ENCODE data around the gene PEAR1.

DNA sequence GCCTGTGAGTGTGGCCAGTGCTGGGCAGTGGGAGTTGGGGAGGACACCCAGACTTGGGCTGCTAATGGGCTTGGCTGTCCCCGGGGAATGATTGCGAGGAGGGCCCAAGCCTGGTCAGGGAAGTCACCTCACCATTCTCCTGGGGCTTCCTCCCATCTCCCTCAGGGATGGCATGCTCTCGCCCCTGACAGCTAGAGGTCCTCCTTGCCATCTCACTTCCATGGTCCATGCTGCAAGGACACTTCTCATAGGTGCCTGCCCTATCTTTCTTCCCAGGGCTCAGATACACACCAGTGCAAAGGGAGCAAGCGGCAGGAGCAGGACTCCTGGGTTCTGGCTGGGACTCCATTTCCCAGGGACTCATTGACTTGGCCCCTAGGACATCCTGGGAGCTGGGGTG, 28.7 kb upstream of the PEAR1 start:
- TF ChIP-seq CHD2 (IDR thresholded peaks at IDR 0.05; ENCODE audit: low read length, partially characterized antibody), result no peak
- TF ChIP-seq PBX3 (IDR thresholded peaks at IDR 0.05), result no peak
- TF ChIP-seq, protein P1, sequence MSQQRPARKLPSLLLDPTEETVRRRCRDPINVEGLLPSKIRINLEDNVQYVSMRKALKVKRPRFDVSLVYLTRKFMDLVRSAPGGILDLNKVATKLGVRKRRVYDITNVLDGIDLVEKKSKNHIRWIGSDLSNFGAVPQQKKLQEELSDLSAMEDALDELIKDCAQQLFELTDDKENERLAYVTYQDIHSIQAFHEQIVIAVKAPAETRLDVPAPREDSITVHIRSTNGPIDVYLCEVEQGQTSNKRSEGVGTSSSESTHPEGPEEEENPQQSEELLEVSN (IDR thresholded peaks at IDR 0.05; ENCODE audit: borderline replicate concordance, low read depth), result no peak
- TF ChIP-seq, protein P2, sequence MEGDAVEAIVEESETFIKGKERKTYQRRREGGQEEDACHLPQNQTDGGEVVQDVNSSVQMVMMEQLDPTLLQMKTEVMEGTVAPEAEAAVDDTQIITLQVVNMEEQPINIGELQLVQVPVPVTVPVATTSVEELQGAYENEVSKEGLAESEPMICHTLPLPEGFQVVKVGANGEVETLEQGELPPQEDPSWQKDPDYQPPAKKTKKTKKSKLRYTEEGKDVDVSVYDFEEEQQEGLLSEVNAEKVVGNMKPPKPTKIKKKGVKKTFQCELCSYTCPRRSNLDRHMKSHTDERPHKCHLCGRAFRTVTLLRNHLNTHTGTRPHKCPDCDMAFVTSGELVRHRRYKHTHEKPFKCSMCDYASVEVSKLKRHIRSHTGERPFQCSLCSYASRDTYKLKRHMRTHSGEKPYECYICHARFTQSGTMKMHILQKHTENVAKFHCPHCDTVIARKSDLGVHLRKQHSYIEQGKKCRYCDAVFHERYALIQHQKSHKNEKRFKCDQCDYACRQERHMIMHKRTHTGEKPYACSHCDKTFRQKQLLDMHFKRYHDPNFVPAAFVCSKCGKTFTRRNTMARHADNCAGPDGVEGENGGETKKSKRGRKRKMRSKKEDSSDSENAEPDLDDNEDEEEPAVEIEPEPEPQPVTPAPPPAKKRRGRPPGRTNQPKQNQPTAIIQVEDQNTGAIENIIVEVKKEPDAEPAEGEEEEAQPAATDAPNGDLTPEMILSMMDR (IDR thresholded peaks at IDR 0.05), result no peak
- TF ChIP-seq, protein P3, sequence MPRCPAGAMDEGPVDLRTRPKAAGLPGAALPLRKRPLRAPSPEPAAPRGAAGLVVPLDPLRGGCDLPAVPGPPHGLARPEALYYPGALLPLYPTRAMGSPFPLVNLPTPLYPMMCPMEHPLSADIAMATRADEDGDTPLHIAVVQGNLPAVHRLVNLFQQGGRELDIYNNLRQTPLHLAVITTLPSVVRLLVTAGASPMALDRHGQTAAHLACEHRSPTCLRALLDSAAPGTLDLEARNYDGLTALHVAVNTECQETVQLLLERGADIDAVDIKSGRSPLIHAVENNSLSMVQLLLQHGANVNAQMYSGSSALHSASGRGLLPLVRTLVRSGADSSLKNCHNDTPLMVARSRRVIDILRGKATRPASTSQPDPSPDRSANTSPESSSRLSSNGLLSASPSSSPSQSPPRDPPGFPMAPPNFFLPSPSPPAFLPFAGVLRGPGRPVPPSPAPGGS (IDR thresholded peaks at IDR 0.05), result no peak
- TF ChIP-seq EP300 (IDR thresholded peaks at IDR 0.05), result no peak
- TF ChIP-seq MAZ (IDR thresholded peaks at IDR 0.05; ENCODE audit: borderline replicate concordance, low read depth, low read length), result no peak
- TF ChIP-seq RNF2 (IDR thresholded peaks at IDR 0.05; ENCODE audit: borderline replicate concordance, low read depth), result no peak
- TF ChIP-seq POLR2A (IDR thresholded peaks at IDR 0.05; ENCODE audit: low read length), result no peak
- no peak for TF ChIP-seq CEBPB (IDR thresholded peaks at IDR 0.05)
- TF ChIP-seq, protein P4, sequence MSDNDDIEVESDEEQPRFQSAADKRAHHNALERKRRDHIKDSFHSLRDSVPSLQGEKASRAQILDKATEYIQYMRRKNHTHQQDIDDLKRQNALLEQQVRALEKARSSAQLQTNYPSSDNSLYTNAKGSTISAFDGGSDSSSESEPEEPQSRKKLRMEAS (IDR thresholded peaks at IDR 0.05), result no peak
- TF ChIP-seq, protein P5, sequence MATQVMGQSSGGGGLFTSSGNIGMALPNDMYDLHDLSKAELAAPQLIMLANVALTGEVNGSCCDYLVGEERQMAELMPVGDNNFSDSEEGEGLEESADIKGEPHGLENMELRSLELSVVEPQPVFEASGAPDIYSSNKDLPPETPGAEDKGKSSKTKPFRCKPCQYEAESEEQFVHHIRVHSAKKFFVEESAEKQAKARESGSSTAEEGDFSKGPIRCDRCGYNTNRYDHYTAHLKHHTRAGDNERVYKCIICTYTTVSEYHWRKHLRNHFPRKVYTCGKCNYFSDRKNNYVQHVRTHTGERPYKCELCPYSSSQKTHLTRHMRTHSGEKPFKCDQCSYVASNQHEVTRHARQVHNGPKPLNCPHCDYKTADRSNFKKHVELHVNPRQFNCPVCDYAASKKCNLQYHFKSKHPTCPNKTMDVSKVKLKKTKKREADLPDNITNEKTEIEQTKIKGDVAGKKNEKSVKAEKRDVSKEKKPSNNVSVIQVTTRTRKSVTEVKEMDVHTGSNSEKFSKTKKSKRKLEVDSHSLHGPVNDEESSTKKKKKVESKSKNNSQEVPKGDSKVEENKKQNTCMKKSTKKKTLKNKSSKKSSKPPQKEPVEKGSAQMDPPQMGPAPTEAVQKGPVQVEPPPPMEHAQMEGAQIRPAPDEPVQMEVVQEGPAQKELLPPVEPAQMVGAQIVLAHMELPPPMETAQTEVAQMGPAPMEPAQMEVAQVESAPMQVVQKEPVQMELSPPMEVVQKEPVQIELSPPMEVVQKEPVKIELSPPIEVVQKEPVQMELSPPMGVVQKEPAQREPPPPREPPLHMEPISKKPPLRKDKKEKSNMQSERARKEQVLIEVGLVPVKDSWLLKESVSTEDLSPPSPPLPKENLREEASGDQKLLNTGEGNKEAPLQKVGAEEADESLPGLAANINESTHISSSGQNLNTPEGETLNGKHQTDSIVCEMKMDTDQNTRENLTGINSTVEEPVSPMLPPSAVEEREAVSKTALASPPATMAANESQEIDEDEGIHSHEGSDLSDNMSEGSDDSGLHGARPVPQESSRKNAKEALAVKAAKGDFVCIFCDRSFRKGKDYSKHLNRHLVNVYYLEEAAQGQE (IDR thresholded peaks at IDR 0.05), result no peak

Data from A549 (cell line).